MM.1S (cell line): ENCODE results near the gene NTM.

Experiments
- DNase-seq: peaks from one replicate; pipeline ENCODE4 v3.0.0-alpha.2; 2015
- H2AFZ ChIP-seq: fragments of 300-600 bp; sonication (generic); 2 replicates; pipeline ENCODE4 v1.6.0; 2016; ENCODE audit warnings: antibody characterized with exemption, low read length
- H3F3A ChIP-seq: fragments of 300-600 bp; sonication (generic); 2 replicates; pipeline ENCODE4 v1.6.1; 2016; ENCODE audit warnings: mild to moderate bottlenecking, antibody characterized with exemption, low read length, moderate library complexity, mixed read lengths; ENCODE audit not compliant: insufficient read depth
- H3K27ac ChIP-seq: fragments of 300-600 bp; sonication (generic); 2 replicates; pipeline ENCODE4 v1.5.1; 2016; ENCODE audit warnings: mild to moderate bottlenecking, low read length
- H3K27me3 ChIP-seq: fragments of 300-600 bp; sonication (generic); replicated peaks from 2 replicates; pipeline ENCODE4 v1.6.0; 2016; ENCODE audit warnings: low read length; ENCODE audit not compliant: insufficient read depth
- H3K36me3 ChIP-seq: fragments of 300-600 bp; sonication (generic); replicated peaks from 2 replicates; pipeline ENCODE4 v1.6.1; 2016; ENCODE audit warnings: mild to moderate bottlenecking, low read length, mixed read lengths; ENCODE audit not compliant: insufficient read depth
- H3K4me1 ChIP-seq: fragments of 300-600 bp; sonication (generic); 2 replicates; pipeline ENCODE4 v1.6.1; 2016; ENCODE audit warnings: low read length, mixed read lengths
- H3K4me2 ChIP-seq: fragments of 300-600 bp; sonication (generic); 2 replicates; pipeline ENCODE4 v1.6.0; 2016; ENCODE audit warnings: low read depth, low read length
- H3K4me3 ChIP-seq: fragments of 300-600 bp; sonication (generic); 2 replicates; pipeline ENCODE4 v1.5.1; 2016; ENCODE audit warnings: low read length, mixed read lengths
- H3K79me2 ChIP-seq: fragments of 300-600 bp; sonication (generic); 2 replicates; pipeline ENCODE4 v1.6.1; 2016; ENCODE audit warnings: mixed run types, low read length, mixed read lengths
- H3K9ac ChIP-seq: fragments of 300-600 bp; sonication (generic); 2 replicates; pipeline ENCODE4 v1.6.1; 2016; ENCODE audit warnings: low read length, mixed read lengths
- H3K9me2 ChIP-seq: fragments of 300-600 bp; sonication (generic); replicated peaks from 2 replicates; pipeline ENCODE4 v1.6.1; 2016; ENCODE audit warnings: mild to moderate bottlenecking, low read length, mixed read lengths; ENCODE audit not compliant: insufficient read depth
- H3K9me3 ChIP-seq: fragments of 300-600 bp; sonication (generic); replicated peaks from 2 replicates; pipeline ENCODE4 v1.6.1; 2016; ENCODE audit warnings: mild to moderate bottlenecking, low read length, mixed read lengths; ENCODE audit not compliant: insufficient read depth
- H4K20me1 ChIP-seq: fragments of 300-600 bp; sonication (generic); 2 replicates; pipeline ENCODE4 v1.6.1; 2016; ENCODE audit warnings: mild to moderate bottlenecking, low read length, moderate library complexity, mixed read lengths; ENCODE audit not compliant: insufficient read depth
- EZH2 ChIP-seq: fragments of 300-600 bp; sonication (generic); optimal IDR thresholded peaks from 2 replicates; pipeline ENCODE3; 2017; ENCODE audit warnings: low read depth, mild to moderate bottlenecking, antibody characterized with exemption, low read length, mixed read lengths
- EZH2phosphoT487 ChIP-seq: fragments of 300-600 bp; sonication (generic); IDR thresholded peaks from 2 replicates; pipeline ENCODE4 v1.6.1; 2018; ENCODE audit warnings: antibody characterized with exemption, low read length
- TF ChIP-seq, protein P1 (sequence below): fragments of 300-600 bp; sonication (generic); IDR thresholded peaks from 2 replicates; pipeline ENCODE4 v1.5.1; 2016; ENCODE audit warnings: antibody characterized with exemption, low read length, mixed read lengths

The NTM gene

DNA sequence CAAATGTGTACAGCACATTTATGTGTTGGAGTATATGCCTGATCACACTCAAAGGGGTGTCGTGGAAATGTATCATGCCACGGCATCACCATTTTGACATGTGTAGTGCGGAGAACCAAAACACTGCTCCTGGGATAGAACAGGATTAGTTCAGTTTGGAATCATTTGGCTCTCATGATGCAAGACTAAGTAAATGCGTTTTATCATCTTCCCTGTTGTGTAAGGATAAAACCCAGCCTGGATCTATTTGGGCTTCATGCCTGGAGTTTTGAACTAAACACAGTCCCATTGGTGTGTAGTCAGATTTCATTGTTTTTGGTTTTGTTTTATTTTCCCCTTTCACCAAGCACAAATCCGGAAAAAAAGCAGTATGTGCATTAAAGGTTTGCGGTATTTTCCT, 574.3 kb downstream of the NTM start:
- no peak overlapping the region for H2AFZ ChIP-seq
- DNase-seq = no peak
- no peaks in the 10 kb centered on the region for H4K20me1 ChIP-seq
- no peaks in the 10 kb centered on the region for H3F3A ChIP-seq
- TF ChIP-seq, protein P1, sequence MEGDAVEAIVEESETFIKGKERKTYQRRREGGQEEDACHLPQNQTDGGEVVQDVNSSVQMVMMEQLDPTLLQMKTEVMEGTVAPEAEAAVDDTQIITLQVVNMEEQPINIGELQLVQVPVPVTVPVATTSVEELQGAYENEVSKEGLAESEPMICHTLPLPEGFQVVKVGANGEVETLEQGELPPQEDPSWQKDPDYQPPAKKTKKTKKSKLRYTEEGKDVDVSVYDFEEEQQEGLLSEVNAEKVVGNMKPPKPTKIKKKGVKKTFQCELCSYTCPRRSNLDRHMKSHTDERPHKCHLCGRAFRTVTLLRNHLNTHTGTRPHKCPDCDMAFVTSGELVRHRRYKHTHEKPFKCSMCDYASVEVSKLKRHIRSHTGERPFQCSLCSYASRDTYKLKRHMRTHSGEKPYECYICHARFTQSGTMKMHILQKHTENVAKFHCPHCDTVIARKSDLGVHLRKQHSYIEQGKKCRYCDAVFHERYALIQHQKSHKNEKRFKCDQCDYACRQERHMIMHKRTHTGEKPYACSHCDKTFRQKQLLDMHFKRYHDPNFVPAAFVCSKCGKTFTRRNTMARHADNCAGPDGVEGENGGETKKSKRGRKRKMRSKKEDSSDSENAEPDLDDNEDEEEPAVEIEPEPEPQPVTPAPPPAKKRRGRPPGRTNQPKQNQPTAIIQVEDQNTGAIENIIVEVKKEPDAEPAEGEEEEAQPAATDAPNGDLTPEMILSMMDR = no peak
- TF ChIP-seq EZH2phosphoT487 = no peak
- TF ChIP-seq EZH2 = no peak
- no peaks in the 10 kb centered on the region for H3K9me2 ChIP-seq
- no peak overlapping the region for H3K27ac ChIP-seq
- H3K4me3 ChIP-seq = no peak overlapping the region
- H3K9me3 ChIP-seq = no peaks in the 10 kb centered on the region
- no peaks in the 10 kb centered on the region for H3K4me1 ChIP-seq
- no peak overlapping the region for H3K4me2 ChIP-seq
- H3K27me3 ChIP-seq = no peaks in the 10 kb centered on the region
- H3K79me2 ChIP-seq = no peaks in the 10 kb centered on the region
- H3K9ac ChIP-seq = no peak overlapping the region
- no peaks in the 10 kb centered on the region for H3K36me3 ChIP-seq

DNA sequence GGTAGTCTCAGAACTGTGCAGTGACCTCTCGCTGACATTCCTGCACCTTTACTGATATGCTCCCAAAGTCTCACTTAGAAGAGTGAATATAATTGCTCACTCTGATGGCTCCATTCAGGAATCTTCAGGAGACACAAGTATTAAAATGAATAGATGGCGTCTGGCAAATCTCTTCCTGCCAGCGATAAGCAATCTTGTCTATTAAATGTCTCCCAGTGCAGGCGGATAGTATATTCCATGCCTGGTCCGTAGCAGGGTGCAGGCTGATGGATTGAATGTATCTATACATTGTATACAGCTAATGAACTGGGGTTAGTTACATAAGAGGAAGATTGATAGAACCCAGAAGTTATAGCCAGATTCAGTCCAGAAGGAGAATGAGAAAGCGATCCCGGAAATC, 575.3 kb downstream of the NTM start:
- DNase-seq = no peak
- Histone ChIP-seq H3K9ac (no peak overlapping the region), H3K27me3 (no peaks in the 10 kb centered on the region), H3K4me2 (no peak overlapping the region), H3F3A (no peaks in the 10 kb centered on the region), H3K27ac (no peak overlapping the region), H3K9me2 (no peaks in the 10 kb centered on the region), H3K79me2 (no peaks in the 10 kb centered on the region), H4K20me1 (no peaks in the 10 kb centered on the region), H3K4me1 (no peaks in the 10 kb centered on the region), H3K36me3 (no peaks in the 10 kb centered on the region), H3K9me3 (no peaks in the 10 kb centered on the region), H2AFZ (no peak overlapping the region), H3K4me3 (no peak overlapping the region)
- TF ChIP-seq EZH2phosphoT487 (no peak), EZH2 (no peak)
- TF ChIP-seq, protein P1 = no peak

DNA sequence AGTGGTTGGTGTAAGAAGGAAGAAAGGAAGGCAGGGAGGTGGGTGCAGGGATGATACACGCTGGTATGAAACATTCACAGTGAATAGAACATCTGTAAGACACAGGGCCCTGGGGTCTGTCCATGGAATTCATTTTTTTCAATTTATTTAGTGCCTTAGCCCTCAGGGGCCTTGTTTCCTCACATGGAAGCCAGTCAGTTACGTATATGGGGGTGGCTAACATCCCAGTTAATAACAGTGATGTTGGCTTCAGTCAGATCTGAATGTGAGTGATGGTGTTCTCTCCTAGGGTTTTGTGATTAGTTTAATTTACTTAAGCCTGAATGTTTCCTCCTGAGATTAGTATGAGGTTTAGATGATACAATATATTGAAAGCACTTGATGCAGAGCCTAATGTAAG, 577.1 kb downstream of the NTM start:
- no peaks in the 10 kb centered on the region for H3F3A ChIP-seq
- no peaks in the 10 kb centered on the region for H3K9me2 ChIP-seq
- H3K79me2 ChIP-seq = no peaks in the 10 kb centered on the region
- no peaks in the 10 kb centered on the region for H3K4me1 ChIP-seq
- H3K4me3 ChIP-seq = no peak overlapping the region
- TF ChIP-seq EZH2phosphoT487 (no peak), EZH2 (no peak)
- TF ChIP-seq, protein P1 = no peak
- no peaks in the 10 kb centered on the region for H3K36me3 ChIP-seq
- no peaks in the 10 kb centered on the region for H4K20me1 ChIP-seq
- H3K9ac ChIP-seq = no peak overlapping the region
- no peak overlapping the region for H3K4me2 ChIP-seq
- H3K9me3 ChIP-seq = no peaks in the 10 kb centered on the region
- H2AFZ ChIP-seq = no peak overlapping the region
- no peaks in the 10 kb centered on the region for H3K27me3 ChIP-seq
- no peak overlapping the region for H3K27ac ChIP-seq
- no peak for DNase-seq
